Breast epithelium (tissue), 4 donors: ENCODE data around the gene NFKB1. TPM values are rescaled to one million over a fixed set of nuclear protein-coding genes. Genes with fewer than 3 reads are reported as not detected.

ENCODE experiments used
- DNase-seq, 2 donors: peaks; one replicate each; pipeline ENCODE4 v3.0.0-alpha.2; 2019; ENCODE audit warnings: low spot score in 2 of 2
- H3K27ac ChIP-seq, 2 donors: fragments of 200-600 bp; sonication (generic) in 1 of 2; one replicate each; pipeline ENCODE4 v1.5.1; 2016 to 2019; ENCODE audit warnings: mild to moderate bottlenecking in 1 of 2
- H3K27me3 ChIP-seq, 2 donors: fragments of 200-600 bp; sonication (generic) in 1 of 2; one replicate each; pipeline versions ENCODE4 v1.5.1 to v1.6.0; 2017 to 2019; ENCODE audit warnings: control low read depth in 1 of 2, mild to moderate bottlenecking in 1 of 2
- H3K36me3 ChIP-seq: fragments of 200-600 bp; one replicate; pipeline ENCODE4 v1.5.1; 2019
- H3K4me1 ChIP-seq, 2 donors: fragments of 200-600 bp; sonication (generic); one replicate each; pipeline ENCODE4 v1.5.1; 2016 to 2019; ENCODE audit warnings: control low read depth in 1 of 2
- H3K4me3 ChIP-seq, 3 donors: fragments of 200-600 bp; sonication (generic); 1 replicate in 2 of 3; 2 replicates in 1 of 3; pipeline ENCODE4 v1.5.1; 2016 to 2019; ENCODE audit warnings: mild to moderate bottlenecking in 3 of 3, moderate library complexity in 2 of 3
- H3K9me3 ChIP-seq, 2 donors: fragments of 200-600 bp; sonication (generic) in 1 of 2; one replicate each; pipeline ENCODE4 v1.5.1; 2016 to 2019; ENCODE audit warnings: control low read depth in 1 of 2
- CTCF ChIP-seq, 3 donors: fragments of 450-650 bp; IDR thresholded peaks; one replicate each; pipeline ENCODE4 v1.5.1; 2016 to 2017; ENCODE audit warnings: antibody characterized with exemption in 3 of 3, mild to moderate bottlenecking in 3 of 3, moderate library complexity in 3 of 3
- POLR2A ChIP-seq: fragments of 450-650 bp; IDR thresholded peaks from one replicate; pipeline ENCODE4 v1.6.1; 2016; ENCODE audit warnings: antibody characterized with exemption, mild to moderate bottlenecking, moderate library complexity
- POLR2AphosphoS5 ChIP-seq, 3 donors: sonication (generic); formaldehyde crosslinking; IDR thresholded peaks; one replicate each; pipeline ENCODE4 v1.6.1; 2017; ENCODE audit warnings: antibody characterized with exemption in 3 of 3
- intact Hi-C: fragments of 100-400 bp; cut with DNase I; formaldehyde crosslinking; loops from one replicate; pipeline ENCODE4 v1.15.1; 2023; ENCODE audit warnings: low total_unique reads
- total RNA-seq, 3 donors: library from RNA; depleted of rRNA; stranded (reverse); fragments of >200 nt; gene quantifications; one replicate each; pipeline ENCODE4 v1.1.0, GENCODE V29; 2016

The NFKB1 gene
- total RNA-seq, 3 donors from 2014 or later, result 30.2 to 52.5 (median 42.6) TPM

GRCh38 chr4:102574317-102574716, 73.2 kb downstream of the NFKB1 start:
- H3K27me3 ChIP-seq, result no peaks in the 10 kb centered on the region
- TF ChIP-seq POLR2AphosphoS5 (IDR thresholded peaks at IDR 0.05) (no peak), CTCF (IDR thresholded peaks at IDR 0.05) (no peak), POLR2A (no peak)
- no peak overlapping the region for H3K4me3 ChIP-seq
- intact Hi-C loops, result no loop called here
- H3K36me3 ChIP-seq, result no peaks in the 10 kb centered on the region
- no peak overlapping the region for H3K27ac ChIP-seq
- H3K4me1 ChIP-seq, result no peaks in the 10 kb centered on the region
- DNase-seq, result no peak
- H3K9me3 ChIP-seq, result no peaks in the 10 kb centered on the region

- H3K36me3 ChIP-seq, result no peaks in the 10 kb centered on the region
- H3K9me3 ChIP-seq, result no peaks in the 10 kb centered on the region
- no peaks in the 10 kb centered on the region for H3K27me3 ChIP-seq
- no peaks in the 10 kb centered on the region for H3K4me1 ChIP-seq
- TF ChIP-seq POLR2AphosphoS5 (IDR thresholded peaks at IDR 0.05), result no peak
- no peak for TF ChIP-seq POLR2A
- no peak for TF ChIP-seq CTCF (IDR thresholded peaks at IDR 0.05)
- no peak for DNase-seq
- intact Hi-C loops, result no loop called here
- H3K27ac ChIP-seq, result no peak overlapping the region
- H3K4me3 ChIP-seq, result no peak overlapping the region
Measured at GRCh38 chr4:102575369-102576129, 74.4 kb downstream of the NFKB1 start.

DNA sequence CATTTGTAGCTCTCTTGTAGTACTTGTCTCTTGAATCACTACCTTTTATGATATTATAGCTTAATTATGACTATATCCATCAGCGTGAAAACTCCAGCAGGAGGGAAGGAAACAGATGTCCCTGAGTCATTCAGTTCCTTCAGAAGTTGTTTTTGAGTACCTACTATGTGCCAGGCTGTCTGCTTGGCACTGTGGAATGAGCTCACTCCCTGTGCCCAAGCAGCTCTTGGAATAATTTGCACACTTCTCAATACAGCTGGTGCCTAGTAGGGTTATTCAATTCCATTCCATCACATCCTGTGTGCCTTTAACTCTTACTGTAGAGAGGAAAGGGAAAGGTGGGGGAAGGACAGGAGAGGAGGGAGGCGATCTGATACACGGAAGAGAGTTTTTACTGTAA, 77.1 kb downstream of the NFKB1 start:
- no peaks in the 10 kb centered on the region for H3K9me3 ChIP-seq
- intact Hi-C loops, result no loop called here
- no peaks in the 10 kb centered on the region for H3K4me1 ChIP-seq
- H3K27me3 ChIP-seq, result no peaks in the 10 kb centered on the region
- no peak overlapping the region for H3K27ac ChIP-seq
- no peak for TF ChIP-seq POLR2A
- no peak for TF ChIP-seq CTCF (IDR thresholded peaks at IDR 0.05)
- no peak for TF ChIP-seq POLR2AphosphoS5 (IDR thresholded peaks at IDR 0.05)
- DNase-seq, result no peak
- no peak overlapping the region for H3K4me3 ChIP-seq
- no peaks in the 10 kb centered on the region for H3K36me3 ChIP-seq

GRCh38 chr4:102578819-102579218, 77.7 kb downstream of the NFKB1 start:
- Histone ChIP-seq H3K4me1 (no peaks in the 10 kb centered on the region), H3K27ac (no peak overlapping the region), H3K36me3 (peaks cover 1% of the 10 kb centered on the region), H3K27me3 (no peaks in the 10 kb centered on the region), H3K4me3 (no peak overlapping the region), H3K9me3 (no peaks in the 10 kb centered on the region)
- intact Hi-C loops, result no loop called here
- no peak for TF ChIP-seq POLR2A
- no peak for TF ChIP-seq POLR2AphosphoS5 (IDR thresholded peaks at IDR 0.05)
- no peak for TF ChIP-seq CTCF (IDR thresholded peaks at IDR 0.05)
- no peak for DNase-seq

GRCh38 chr4:102579794-102580462, 78.8 kb downstream of the NFKB1 start:
- Histone ChIP-seq H3K9me3 (no peaks in the 10 kb centered on the region), H3K36me3 (peaks cover 4% of the 10 kb centered on the region), H3K27me3 (no peaks in the 10 kb centered on the region), H3K4me3 (no peak overlapping the region), H3K27ac (no peak overlapping the region), H3K4me1 (no peaks in the 10 kb centered on the region)
- intact Hi-C loops, result no loop called here
- no peak for TF ChIP-seq POLR2A
- no peak for TF ChIP-seq POLR2AphosphoS5 (IDR thresholded peaks at IDR 0.05)
- TF ChIP-seq CTCF (IDR thresholded peaks at IDR 0.05), result no peak
- no peak for DNase-seq
